Esophagus squamous epithelium (tissue), 5 donors: ENCODE measurements around the gene RXFP4. TPM values are rescaled to one million over a fixed set of nuclear protein-coding genes. Genes with fewer than 3 reads are reported as not detected.

Experiments
- DNase-seq: peaks from one replicate; lab custom pipeline; 2025; lab: John Stamatoyannopoulos, UW
- H3K27ac ChIP-seq, 4 donors: fragments of 200-600 bp; sonication (generic); one replicate each; pipeline ENCODE4 v1.5.1; 2016 to 2019; ENCODE audit warnings: mild to moderate bottlenecking in 1 of 4
- H3K27me3 ChIP-seq, 4 donors: fragments of 200-600 bp; sonication (generic); 1 replicate in 3 of 4; 2 replicates in 1 of 4; pipeline versions ENCODE4 v1.5.1 to v1.6.0; 2017 to 2021; ENCODE audit warnings: antibody characterized with exemption in 1 of 4
- H3K36me3 ChIP-seq, 3 donors: fragments of 200-600 bp; sonication (generic); one replicate each; pipeline ENCODE4 v1.5.1; 2016 to 2019
- H3K4me1 ChIP-seq, 3 donors: fragments of 200-600 bp; sonication (generic); one replicate each; pipeline ENCODE4 v1.5.1; 2017 to 2019
- H3K4me3 ChIP-seq, 4 donors: fragments of 200-600 bp; sonication (generic); 1 replicate in 3 of 4; 2 replicates in 1 of 4; pipeline ENCODE4 v1.5.1; 2016 to 2019; ENCODE audit warnings: mild to moderate bottlenecking in 2 of 4, moderate library complexity in 1 of 4
- H3K9me3 ChIP-seq, 3 donors: fragments of 200-600 bp; sonication (generic); one replicate each; pipeline ENCODE4 v1.5.1; 2016 to 2019
- CTCF ChIP-seq, 6 experiments: fragments of 450-650 bp in 4 of 6; fragments of 200-600 bp in 2 of 6; sonication (generic) in 2 of 6; IDR thresholded peaks; one replicate each; pipeline ENCODE4 v1.5.1; 2016 to 2019; ENCODE audit warnings: antibody characterized with exemption in 6 of 6, mild to moderate bottlenecking in 4 of 6, moderate library complexity in 4 of 6
- POLR2A ChIP-seq, 4 donors: fragments of 450-650 bp; IDR thresholded peaks; one replicate each; pipeline ENCODE4 v1.6.1; 2017; ENCODE audit warnings: antibody characterized with exemption in 4 of 4, mild to moderate bottlenecking in 4 of 4, moderate library complexity in 3 of 4
- WGBS, 2 donors: methylation state at CpG; one replicate each; pipeline ENCODE4 v1.1.5; 2018; 5-methylcytosine and 5-hydroxymethylcytosine counted together
- intact Hi-C: fragments of 100-400 bp; cut with DNase I; formaldehyde crosslinking; loops from one replicate; pipeline ENCODE4 v1.15.0; 2022
- total RNA-seq, 4 donors: library from RNA; depleted of rRNA; stranded (reverse); fragments of >200 nt; gene quantifications; one replicate each; pipeline ENCODE4 v1.1.0, GENCODE V29; 2016
- donor health status: DM: yes; HTN: yes; CAD: no.

RXFP4 gene
- total RNA-seq, 4 donors from 2014 or later: not detected

- intact Hi-C loops: no loop called here
- peaks cover 66 to 94% (median 67%) of the 10 kb centered on the region in 3 donors for H3K4me1 ChIP-seq
- TF ChIP-seq POLR2A (IDR thresholded peaks at IDR 0.05): no peak
- TF ChIP-seq CTCF (IDR thresholded peaks at IDR 0.05): no peak
- 0% methylated on average over 2 of the region's 4 CpGs; no CpG with 5 or more reads in 1 of the 2 donors for WGBS, 2 donors
- no peaks in the 10 kb centered on the region for H3K36me3 ChIP-seq
- DNase-seq: no peak
- H3K9me3 ChIP-seq: no peaks in the 10 kb centered on the region
- no peaks in the 10 kb centered on the region for H3K27me3 ChIP-seq
- peak overlapping the region in 3 of 4 donors; percentile 80 to 98 (median 91) for H3K4me3 ChIP-seq
- H3K27ac ChIP-seq: peak overlapping the region; percentile 90 to 98 (median 96)
These were observed 38.3 kb downstream of the RXFP4 start for GRCh38 chr1:155979597-155980343.

GRCh38 chr1:155981266-155982088 lies 40.0 kb downstream of the RXFP4 start:
- H3K27me3 ChIP-seq: no peaks in the 10 kb centered on the region
- intact Hi-C loops: no loop called here
- no peaks in the 10 kb centered on the region for H3K9me3 ChIP-seq
- H3K4me1 ChIP-seq: peaks cover 52 to 82% (median 56%) of the 10 kb centered on the region in 3 donors
- H3K4me3 ChIP-seq: peak overlapping the region in 1 of 4 donors; percentile 24
- TF ChIP-seq CTCF (IDR thresholded peaks at IDR 0.05) (no peak), POLR2A (IDR thresholded peaks at IDR 0.05) (no peak)
- H3K36me3 ChIP-seq: no peaks in the 10 kb centered on the region
- WGBS, 2 donors: 44 to 68% methylated on average over 5 of the region's 6 CpGs
- no peak for DNase-seq
- H3K27ac ChIP-seq: peak overlapping the region; percentile 90 to 98 (median 96)

DNA sequence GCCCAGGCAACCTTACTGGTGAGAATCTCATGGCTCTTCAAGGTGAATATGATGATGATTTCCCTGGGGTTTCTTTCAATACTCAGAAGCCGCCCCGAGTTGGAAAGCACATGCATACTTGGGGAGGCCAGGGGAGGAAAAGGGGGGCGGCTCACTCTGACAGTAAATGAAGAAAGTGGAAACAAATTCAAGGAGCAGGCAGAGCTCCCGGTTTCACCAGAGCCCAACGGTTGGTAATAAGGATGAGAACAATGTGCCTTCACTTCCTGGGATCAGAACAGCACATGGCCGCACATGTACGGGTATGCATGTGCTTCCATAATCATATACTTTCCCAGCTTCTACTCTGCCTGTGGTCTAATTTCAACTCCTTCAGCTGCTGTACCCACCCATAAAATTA lies 40.7 kb downstream of the RXFP4 start:
- no peak for DNase-seq
- Histone ChIP-seq H3K27me3 (no peaks in the 10 kb centered on the region), H3K9me3 (no peaks in the 10 kb centered on the region), H3K4me3 (peak overlapping the region in 1 of 4 donors; percentile 24), H3K27ac (peak overlapping the region; percentile 90 to 98 (median 96)), H3K4me1 (peaks cover 48 to 76% (median 50%) of the 10 kb centered on the region in 3 donors), H3K36me3 (no peaks in the 10 kb centered on the region)
- intact Hi-C loops: no loop called here
- TF ChIP-seq CTCF (IDR thresholded peaks at IDR 0.05): no peak
- WGBS, 2 donors: 54 to 60% methylated on average over 7 of the region's 7 CpGs

DNA sequence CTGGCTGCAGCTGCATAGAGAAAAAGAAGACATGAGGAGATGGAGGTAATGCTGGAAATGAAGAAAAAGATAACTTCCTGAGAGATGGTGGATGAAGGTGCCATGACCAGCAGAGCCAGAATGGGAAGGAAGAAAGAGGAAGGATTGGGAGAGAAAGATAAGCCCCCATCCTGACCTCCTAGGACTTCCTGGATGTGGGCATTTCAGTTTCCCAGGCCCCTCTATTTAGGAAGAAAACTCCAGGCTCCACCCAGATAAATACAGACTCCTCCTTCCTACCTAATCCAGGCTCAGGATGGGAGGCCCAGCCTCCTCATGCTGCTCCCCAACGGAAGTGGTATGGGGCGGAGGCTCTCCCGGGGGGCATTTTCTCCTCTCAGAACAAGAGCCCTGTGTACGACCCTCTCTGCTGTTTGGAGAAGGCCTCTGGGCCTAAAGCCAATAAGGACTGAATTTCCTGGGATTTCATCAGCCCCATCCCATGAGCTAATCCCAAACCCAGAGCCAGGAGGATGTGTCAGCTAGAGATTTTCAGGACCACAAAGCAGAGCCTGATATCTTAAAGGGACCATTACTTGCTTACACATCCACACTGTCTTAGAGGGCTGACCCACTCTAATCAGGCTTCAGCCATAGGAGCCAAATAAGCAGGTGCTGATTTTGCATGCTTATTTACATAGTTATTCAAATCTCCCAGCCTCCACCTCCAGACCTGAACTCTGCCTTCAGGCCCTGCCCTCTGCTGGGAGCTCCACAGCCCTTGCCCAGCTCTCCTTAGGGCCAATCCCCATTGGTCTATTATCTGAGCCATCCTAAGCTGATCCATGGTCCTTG lies 42.0 kb downstream of the RXFP4 start:
- no peaks in the 10 kb centered on the region for H3K27me3 ChIP-seq
- TF ChIP-seq POLR2A (IDR thresholded peaks at IDR 0.05) (peak in 1 of 4 donors; percentile 22), CTCF (IDR thresholded peaks at IDR 0.05) (no peak)
- peak overlapping the region in 2 of 4 donors; percentile 18 to 24 for H3K4me3 ChIP-seq
- H3K27ac ChIP-seq: peak overlapping the region; percentile 54 to 98 (median 96)
- H3K4me1 ChIP-seq: peaks cover 45 to 70% (median 48%) of the 10 kb centered on the region in 3 donors
- intact Hi-C loops: no loop called here
- no peaks in the 10 kb centered on the region for H3K36me3 ChIP-seq
- DNase-seq: no peak
- 33% methylated on average over 4 of the region's 4 CpGs; no CpG with 5 or more reads in 1 of the 2 donors for WGBS, 2 donors
- no peaks in the 10 kb centered on the region for H3K9me3 ChIP-seq
